ENCODE results near the gene SLC34A1. TPM values are rescaled to one million over a fixed set of nuclear protein-coding genes. Genes with fewer than 3 reads are reported as not detected.

SLC34A1 gene
- total RNA-seq, 2 experiments from 2014 or later: 0.35 to 0.63 TPM

GRCh38 chr5:177404641-177405179, 20.5 kb downstream of the SLC34A1 start:
- Histone ChIP-seq H4K20me1 (ENCODE audit: insufficient read depth, low read length) (no peaks in the 10 kb centered on the region), H2AFZ (ENCODE audit: low read length) (peak overlapping the region; percentile 58; the same call in 1 of the 2 replicates), H3K79me2 (ENCODE audit: insufficient read depth, low read depth, low read length) (no peaks in the 10 kb centered on the region), H3K4me2 (ENCODE audit: low read length) (peak overlapping the region; percentile 73), H3K36me3 (ENCODE audit: insufficient read depth, low read length) (no peaks in the 10 kb centered on the region), H3K9me3 (ENCODE audit: low read length) (no peaks in the 10 kb centered on the region), H3K27ac (ENCODE audit: low read depth, low read length, poor library complexity, severe bottlenecking) (no peak overlapping the region), H3K9me2 (ENCODE audit: insufficient read depth, low read length) (no peaks in the 10 kb centered on the region), H3K4me3 (ENCODE audit: low read depth, low read length, poor library complexity, severe bottlenecking) (peak overlapping the region; percentile 62), H3K4me1 (ENCODE audit: insufficient read depth, low read length, poor library complexity, severe bottlenecking) (peaks cover 18% of the 10 kb centered on the region)
- intact Hi-C loops (cut with micrococcal nuclease; ENCODE audit: unreplicated experiment): loop anchor here (1.0 to 10.0 kb wide), 3 partner anchors 42 to 190 kb away; partner anchors contain the start of genes PRR7 and TMED9
- CTCF ChIA-PET (ENCODE audit: unreplicated experiment): interaction anchor here (0.6 to 3.5 kb wide), 7 partner anchors 15 to 51 kb away, joined by 3 to 25 read pairs (median 7); no protein-coding TSS in a partner anchor
- no TSS peak for BruUV-seq (replicated peaks)
- DNase-seq (ENCODE audit: low spot score): no peak
- POLR2A ChIA-PET: interaction anchor here (0.6 to 2.6 kb wide), 8 partner anchors 10 to 56 kb away, joined by 3 to 10 read pairs (median 5); partner anchors contain the start of gene GRK6
- TF ChIP-seq EZH2phosphoT487 (IDR thresholded peaks at IDR 0.05; ENCODE audit: borderline replicate concordance, low read depth, low read length) (no peak), CTCF (conservative IDR thresholded peaks at IDR 0.05; ENCODE audit: low read length) (no peak)

GRCh38 chr5:177405312-177405711, 21.1 kb downstream of the SLC34A1 start:
- H3K4me2 ChIP-seq (ENCODE audit: low read length): no peak overlapping the region
- no peaks in the 10 kb centered on the region for H3K36me3 ChIP-seq (ENCODE audit: insufficient read depth, low read length)
- H4K20me1 ChIP-seq (ENCODE audit: insufficient read depth, low read length): no peaks in the 10 kb centered on the region
- intact Hi-C loops (cut with micrococcal nuclease; ENCODE audit: unreplicated experiment): loop anchor here (10.0 kb wide), 1 partner anchor 189 kb away; the partner anchor contains the start of gene TMED9
- H3K27ac ChIP-seq (ENCODE audit: low read depth, low read length, poor library complexity, severe bottlenecking): no peak overlapping the region
- no peak overlapping the region for H3K4me3 ChIP-seq (ENCODE audit: low read depth, low read length, poor library complexity, severe bottlenecking)
- no peaks in the 10 kb centered on the region for H3K9me3 ChIP-seq (ENCODE audit: low read length)
- POLR2A ChIA-PET: interaction anchor here (0.6 to 2.1 kb wide), 4 partner anchors 16 to 57 kb away, joined by 3 to 9 read pairs (median 6); partner anchors contain the start of gene GRK6
- no peak overlapping the region for H2AFZ ChIP-seq (ENCODE audit: low read length)
- DNase-seq (ENCODE audit: low spot score): no peak
- H3K4me1 ChIP-seq (ENCODE audit: insufficient read depth, low read length, poor library complexity, severe bottlenecking): peaks cover 18% of the 10 kb centered on the region
- no TSS peak for BruUV-seq (replicated peaks)
- H3K9me2 ChIP-seq (ENCODE audit: insufficient read depth, low read length): no peaks in the 10 kb centered on the region
- CTCF ChIA-PET (ENCODE audit: unreplicated experiment): interaction anchor here (3.5 kb wide), 1 partner anchor 47 kb away, joined by 11 read pairs; no protein-coding TSS in a partner anchor
- no peaks in the 10 kb centered on the region for H3K79me2 ChIP-seq (ENCODE audit: insufficient read depth, low read depth, low read length)
- TF ChIP-seq EZH2phosphoT487 (IDR thresholded peaks at IDR 0.05; ENCODE audit: borderline replicate concordance, low read depth, low read length) (no peak), CTCF (conservative IDR thresholded peaks at IDR 0.05; ENCODE audit: low read length) (no peak)

- Histone ChIP-seq H3K4me2 (ENCODE audit: low read length) (no peak overlapping the region), H3K9me2 (ENCODE audit: insufficient read depth, low read length) (no peaks in the 10 kb centered on the region), H3K4me3 (ENCODE audit: low read depth, low read length, poor library complexity, severe bottlenecking) (no peak overlapping the region), H3K9me3 (ENCODE audit: low read length) (no peaks in the 10 kb centered on the region), H3K4me1 (ENCODE audit: insufficient read depth, low read length, poor library complexity, severe bottlenecking) (peaks cover 21% of the 10 kb centered on the region), H2AFZ (ENCODE audit: low read length) (no peak overlapping the region), H3K36me3 (ENCODE audit: insufficient read depth, low read length) (no peaks in the 10 kb centered on the region), H4K20me1 (ENCODE audit: insufficient read depth, low read length) (no peaks in the 10 kb centered on the region), H3K79me2 (ENCODE audit: insufficient read depth, low read depth, low read length) (no peaks in the 10 kb centered on the region), H3K27ac (ENCODE audit: low read depth, low read length, poor library complexity, severe bottlenecking) (no peak overlapping the region)
- no TSS peak for BruUV-seq (replicated peaks)
- intact Hi-C loops (cut with micrococcal nuclease; ENCODE audit: unreplicated experiment): loop anchor here (10.0 kb wide), 1 partner anchor 189 kb away; the partner anchor contains the start of gene TMED9
- no peak for DNase-seq (ENCODE audit: low spot score)
- TF ChIP-seq EZH2phosphoT487 (IDR thresholded peaks at IDR 0.05; ENCODE audit: borderline replicate concordance, low read depth, low read length) (no peak), CTCF (conservative IDR thresholded peaks at IDR 0.05; ENCODE audit: low read length) (no peak)
- ChIA-PET CTCF (ENCODE audit: unreplicated experiment) (interaction anchor here (3.5 kb wide), 1 partner anchor 47 kb away, joined by 11 read pairs; no protein-coding TSS in a partner anchor), POLR2A (interaction anchor here (1.3 kb wide), 2 partner anchors 16 to 26 kb away, joined by 3 read pairs; no protein-coding TSS in a partner anchor)
These were observed 21.6 kb downstream of the SLC34A1 start for GRCh38 chr5:177405805-177406204.

All from OCI-LY7 (cell line).